Loucy (cell line): Measurements from ENCODE around the gene KBTBD12.

Source experiments
- EZH2phosphoT487 ChIP-seq: fragments of 200-600 bp; IDR thresholded peaks from 2 replicates; pipeline ENCODE4 v1.6.1; 2018; ENCODE audit warnings: antibody characterized with exemption, mild to moderate bottlenecking, moderate library complexity, borderline replicate concordance
- TF ChIP-seq, protein P1 (sequence below): fragments of 200-600 bp; sonication (generic); conservative IDR thresholded peaks from 2 replicates; pipeline ENCODE4 v1.5.1; 2014; ENCODE audit warnings: mild to moderate bottlenecking, antibody characterized with exemption, low read length

DNA sequence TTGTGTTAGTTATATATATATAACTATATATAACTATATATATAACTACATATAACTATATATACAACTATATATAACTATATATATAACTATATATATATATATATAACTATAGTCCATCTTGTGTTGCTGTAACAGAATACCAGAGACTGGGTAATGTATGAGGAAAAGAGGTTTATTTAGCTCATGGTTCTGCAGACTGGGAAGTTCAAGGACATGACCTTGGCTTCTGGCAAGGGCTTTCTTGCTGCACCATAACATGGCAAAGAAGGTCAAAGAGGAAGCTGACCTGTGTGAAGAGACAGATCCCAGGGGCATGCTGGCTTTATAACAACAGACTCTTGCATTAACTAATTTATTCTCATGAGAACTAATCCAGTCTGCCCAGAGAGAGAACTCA lies 27.6 kb downstream of the KBTBD12 start:
- TF ChIP-seq, protein P1, sequence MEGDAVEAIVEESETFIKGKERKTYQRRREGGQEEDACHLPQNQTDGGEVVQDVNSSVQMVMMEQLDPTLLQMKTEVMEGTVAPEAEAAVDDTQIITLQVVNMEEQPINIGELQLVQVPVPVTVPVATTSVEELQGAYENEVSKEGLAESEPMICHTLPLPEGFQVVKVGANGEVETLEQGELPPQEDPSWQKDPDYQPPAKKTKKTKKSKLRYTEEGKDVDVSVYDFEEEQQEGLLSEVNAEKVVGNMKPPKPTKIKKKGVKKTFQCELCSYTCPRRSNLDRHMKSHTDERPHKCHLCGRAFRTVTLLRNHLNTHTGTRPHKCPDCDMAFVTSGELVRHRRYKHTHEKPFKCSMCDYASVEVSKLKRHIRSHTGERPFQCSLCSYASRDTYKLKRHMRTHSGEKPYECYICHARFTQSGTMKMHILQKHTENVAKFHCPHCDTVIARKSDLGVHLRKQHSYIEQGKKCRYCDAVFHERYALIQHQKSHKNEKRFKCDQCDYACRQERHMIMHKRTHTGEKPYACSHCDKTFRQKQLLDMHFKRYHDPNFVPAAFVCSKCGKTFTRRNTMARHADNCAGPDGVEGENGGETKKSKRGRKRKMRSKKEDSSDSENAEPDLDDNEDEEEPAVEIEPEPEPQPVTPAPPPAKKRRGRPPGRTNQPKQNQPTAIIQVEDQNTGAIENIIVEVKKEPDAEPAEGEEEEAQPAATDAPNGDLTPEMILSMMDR, result no peak
- no peak for TF ChIP-seq EZH2phosphoT487
